Panc1 (cell line): Measurements from ENCODE around the gene FAM193A.

ENCODE experiments used
- CTCF ChIP-seq: fragments of 450-650 bp; IDR thresholded peaks from 2 replicates; pipeline ENCODE4 v1.5.1; 2017; ENCODE audit warnings: mild to moderate bottlenecking
- POLR2AphosphoS5 ChIP-seq: IDR thresholded peaks from 2 replicates; pipeline ENCODE4 v1.6.1; 2012; ENCODE audit warnings: mild to moderate bottlenecking, low read depth, low read length, moderate library complexity
- REST ChIP-seq, 2 experiments: IDR thresholded peaks; 2 replicates each; pipeline ENCODE4 v1.6.1; 2011 to 2012; ENCODE audit warnings: low read depth in 2 of 2, control low read depth in 1 of 2, low read length in 1 of 2, mild to moderate bottlenecking in 1 of 2, moderate library complexity in 1 of 2; ENCODE audit not compliant: insufficient read depth in 1 of 2

GRCh38 chr4:2623442-2623841 is 87.0 kb downstream of the FAM193A start:
- TF ChIP-seq CTCF, result no peak
- TF ChIP-seq REST (IDR thresholded peaks at IDR 0.05; ENCODE audit: insufficient read depth in 1 of 2, low read depth in 2 of 2, low read length in 1 of 2), result no peak
- TF ChIP-seq POLR2AphosphoS5, result no peak
